Heart left ventricle (tissue), 16 donors: ENCODE results near the gene PHF20. TPM values are rescaled to one million over a fixed set of nuclear protein-coding genes. Genes with fewer than 3 reads are reported as not detected.

Source experiments
- ATAC-seq, 4 donors: fragments of 200-7000 bp; cut with Tn5 transposase; one replicate each; pipeline ENCODE4 v1.9.1; 2020 to 2022; ENCODE audit warnings: moderate library complexity in 4 of 4, mild to moderate bottlenecking in 3 of 4, moderate number of reproducible peaks in 1 of 4
- DNase-seq, 5 donors: peaks; one replicate each; pipeline ENCODE4 v3.0.0-alpha.2; 2020
- H3K27ac ChIP-seq, 12 donors: fragments of 200-600 bp; sonication (generic) in 4 of 12; one replicate each; pipeline versions ENCODE4 v1.5.0 to v1.8.0; 2016 to 2022; ENCODE audit warnings: mild to moderate bottlenecking in 2 of 12
- H3K27me3 ChIP-seq, 9 donors: fragments of 200-600 bp; sonication (generic) in 2 of 9; one replicate each; pipeline versions ENCODE4 v1.5.1 to v1.8.0; 2016 to 2022; ENCODE audit warnings: mild to moderate bottlenecking in 3 of 9
- H3K36me3 ChIP-seq, 9 donors: fragments of 200-600 bp; sonication (generic) in 2 of 9; one replicate each; pipeline versions ENCODE4 v1.5.0 to v1.8.0; 2018 to 2022; ENCODE audit warnings: mild to moderate bottlenecking in 2 of 9
- H3K4me1 ChIP-seq, 12 donors: fragments of 200-600 bp; sonication (generic) in 4 of 12; one replicate each; pipeline versions ENCODE4 v1.5.0 to v1.8.0; 2016 to 2022; ENCODE audit warnings: mild to moderate bottlenecking in 3 of 12
- H3K4me3 ChIP-seq, 12 donors: fragments of 200-600 bp; sonication (generic) in 4 of 12; one replicate each; pipeline versions ENCODE4 v1.5.0 to v1.8.0; 2017 to 2022; ENCODE audit warnings: mild to moderate bottlenecking in 9 of 12, moderate library complexity in 4 of 12
- H3K9me3 ChIP-seq, 12 donors: fragments of 200-600 bp; sonication (generic) in 4 of 12; one replicate each; pipeline versions ENCODE4 v1.5.0 to v1.8.0; 2016 to 2022; ENCODE audit warnings: mild to moderate bottlenecking in 1 of 12
- CTCF ChIP-seq, 12 donors: fragments of 200-600 bp; sonication (generic) in 4 of 12; IDR thresholded peaks; one replicate each; pipeline versions ENCODE4 v1.5.0 to v1.8.0; 2018 to 2022; ENCODE audit warnings: antibody characterized with exemption in 12 of 12, mild to moderate bottlenecking in 5 of 12
- POLR2A ChIP-seq, 2 donors: fragments of 450-650 bp; IDR thresholded peaks; one replicate each; pipeline ENCODE4 v1.6.1; 2017; ENCODE audit warnings: antibody characterized with exemption in 2 of 2, mild to moderate bottlenecking in 2 of 2, moderate library complexity in 2 of 2
- WGBS, 4 donors: extraction: QIAGEN DNeasy Blood & Tissue Kit in 2 of 4; methylation state at CpG; one replicate each; pipeline versions ENCODE4 v1.1.5 to v1.1.7; 2013 to 2018; 5-methylcytosine and 5-hydroxymethylcytosine counted together
- intact Hi-C, 10 donors: fragments of 100-400 bp; cut with DNase I; formaldehyde crosslinking; loops; one replicate each; pipeline versions ENCODE4 v1.11.1 to v1.14.2; 2022
- polyA plus RNA-seq, 2 donors: library from polyadenylated mRNA; stranded (reverse); fragments of 200-250 nt; gene quantifications; one replicate each; pipeline ENCODE4 v1.2.3, GENCODE V29; 2013
- total RNA-seq, 9 donors: library from RNA; depleted of rRNA in 2 of 9; stranded (reverse); fragments of >200 nt in 2 of 9; fragmentation: NEBNext Ultra II Directional in 3 of 9; extraction: Animal tissue kit (Norgen Biotek cat#: 25700) in 3 of 9; gene quantifications; one replicate each; pipeline versions ENCODE4 v1.1.0 to v1.2.4, GENCODE V29; 2016 to 2023
- donor health status: ischemic (EF 13 %, LVEDD 7.1; RV severe dilation, severe dysfunction).
- donor health status: healthy with polysubstance abuse.
- donor health status: DM: no; HTN: yes; CAD: no.
- donor health status: DM: no; HTN: no; CAD: no.
- donor health status: ischemic (EF 25% LVEDD 6.9; RV normal size, moderate dysfunction).
- donor health status: ischemic (EF 25% LVEDD 5.7; RV mildly dilated, moderate dysfunction).
- donor health status: healthy.
- donor health status: DM: yes; HTN: yes; CAD: no.
- donor health status: ischemic (EF 35%, LVEDD 5.7; RV mildly dilated, moderate dysfunction).
- donor health status: nonischemic (EF 11% LVEDD 7.7; RV severe dilation, severe dysfunction).
- donor health status: DM: yes; HTN: yes; CAD: no.
- donor health status: PGD.
- donor health status: ischemic (EF 29% LVEDD 5.4; RV normal size, mild dysfunction).
- donor health status: nonischemic (EF 23%, LVEDD 6.1; RV moderate dilation, normal function).

The PHF20 gene
- total and polyA plus RNA-seq, 11 donors, result 25.8 to 48.9 (median 36.5) TPM

- Histone ChIP-seq H3K36me3 (peaks cover 0 to 89% (median 60%) of the 10 kb centered on the region in 9 donors), H3K4me1 (no peaks in the 10 kb centered on the region), H3K9me3 (no peaks in the 10 kb centered on the region), H3K27me3 (no peaks in the 10 kb centered on the region), H3K4me3 (no peak overlapping the region), H3K27ac (no peak overlapping the region)
- intact Hi-C loops, result no loop called here
- 98 to 99% (median 99%) methylated on average over 3 of the region's 3 CpGs for WGBS, 4 donors
- ATAC-seq (no peak), DNase-seq (no peak)
- TF ChIP-seq CTCF (IDR thresholded peaks at IDR 0.05), result no peak
- no peak for TF ChIP-seq POLR2A (IDR thresholded peaks at IDR 0.05)
These were observed 148.7 kb downstream of the PHF20 start for GRCh38 chr20:35920523-35920922.

DNA sequence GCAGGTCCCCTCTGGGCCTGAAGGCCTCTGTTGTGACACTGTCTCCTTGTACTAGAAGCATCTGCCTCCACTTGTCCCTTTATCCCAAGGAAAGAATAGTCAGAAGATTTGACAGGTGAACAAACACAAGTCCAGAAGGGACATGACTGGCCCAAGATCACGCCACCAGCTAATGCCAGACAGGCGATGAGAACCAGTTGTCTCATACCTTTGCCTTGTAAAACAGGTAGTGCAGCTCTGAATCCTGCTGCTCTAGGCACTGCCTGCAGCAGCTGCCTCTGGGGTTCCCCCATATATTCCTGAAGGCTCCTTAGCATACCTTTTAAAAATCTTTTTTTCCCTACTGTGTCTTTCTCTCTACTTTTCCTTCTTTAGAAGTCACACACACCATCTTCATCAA, 157.5 kb downstream of the PHF20 start:
- no peak for DNase-seq
- Histone ChIP-seq H3K4me1 (no peaks in the 10 kb centered on the region), H3K9me3 (no peaks in the 10 kb centered on the region), H3K27me3 (no peaks in the 10 kb centered on the region), H3K4me3 (no peak overlapping the region), H3K27ac (no peak overlapping the region), H3K36me3 (peaks cover 0 to 80% (median 62%) of the 10 kb centered on the region in 9 donors)
- 95 to 100% (median 97%) methylated on average over 2 of the region's 2 CpGs for WGBS, 4 donors
- no peak for TF ChIP-seq POLR2A (IDR thresholded peaks at IDR 0.05)
- TF ChIP-seq CTCF (IDR thresholded peaks at IDR 0.05), result no peak
- intact Hi-C loops, result no loop called here
- no peak for ATAC-seq

- 91 to 96% (median 94%) methylated on average over 4 of the region's 4 CpGs for WGBS, 4 donors
- no peak for TF ChIP-seq POLR2A (IDR thresholded peaks at IDR 0.05)
- no peak for TF ChIP-seq CTCF (IDR thresholded peaks at IDR 0.05)
- no peak overlapping the region for H3K4me3 ChIP-seq
- peaks cover 0 to 86% (median 57%) of the 10 kb centered on the region in 9 donors for H3K36me3 ChIP-seq
- no peaks in the 10 kb centered on the region for H3K9me3 ChIP-seq
- intact Hi-C loops, result no loop called here
- H3K27ac ChIP-seq, result no peak overlapping the region
- H3K4me1 ChIP-seq, result no peaks in the 10 kb centered on the region
- no peak for ATAC-seq
- no peaks in the 10 kb centered on the region for H3K27me3 ChIP-seq
- DNase-seq, result no peak
These were observed 162.2 kb downstream of the PHF20 start for GRCh38 chr20:35934050-35934449.

GRCh38 chr20:35939264-35939663, 167.4 kb downstream of the PHF20 start:
- Histone ChIP-seq H3K36me3 (peaks cover 0 to 80% (median 59%) of the 10 kb centered on the region in 9 donors), H3K4me3 (no peak overlapping the region), H3K9me3 (no peaks in the 10 kb centered on the region), H3K4me1 (no peaks in the 10 kb centered on the region), H3K27me3 (no peaks in the 10 kb centered on the region), H3K27ac (no peak overlapping the region)
- DNase-seq, result no peak
- TF ChIP-seq CTCF (IDR thresholded peaks at IDR 0.05) (no peak), POLR2A (IDR thresholded peaks at IDR 0.05) (no peak)
- WGBS, 4 donors, result 94 to 99% (median 96%) methylated on average over 3 of the region's 3 CpGs
- intact Hi-C loops, result no loop called here
- no peak for ATAC-seq
